HG03378 (cell line): ENCODE data around the gene HMX1.

ENCODE experiments used
- ATAC-seq: cut with Tn5 transposase; IDR thresholded peaks from one replicate; pipeline ENCODE4 v1.9.1; 2021; ENCODE audit warnings: mild to moderate bottlenecking, moderate library complexity; ENCODE audit not compliant: unreplicated experiment

Gene HMX1

GRCh38 chr4:8869002-8869897 lies 2.4 kb downstream of the HMX1 start:
- no peak for ATAC-seq

GRCh38 chr4:8868321-8869001 lies 3.2 kb downstream of the HMX1 start:
- ATAC-seq = no peak

- no peak for ATAC-seq
These were observed 3.9 kb downstream of the HMX1 start for GRCh38 chr4:8867624-8868320.

GRCh38 chr4:8866828-8867623 lies 4.6 kb downstream of the HMX1 start:
- no peak for ATAC-seq

- ATAC-seq = no peak
These were observed 5.2 kb downstream of the HMX1 start for GRCh38 chr4:8866421-8866820.

- ATAC-seq = no peak
These were observed 5.8 kb downstream of the HMX1 start for GRCh38 chr4:8865681-8866310.

- ATAC-seq = no peak
These were observed 6.5 kb downstream of the HMX1 start for GRCh38 chr4:8864912-8865680.

- ATAC-seq = no peak
These were observed 7.7 kb downstream of the HMX1 start for GRCh38 chr4:8863686-8864682.

GRCh38 chr4:8862800-8863685 lies 8.6 kb downstream of the HMX1 start:
- no peak for ATAC-seq

- ATAC-seq = no peak
These were observed 9.3 kb downstream of the HMX1 start for GRCh38 chr4:8862334-8862733.

GRCh38 chr4:8861576-8862295 lies 9.9 kb downstream of the HMX1 start:
- ATAC-seq = no peak

GRCh38 chr4:8860892-8861575 lies 10.6 kb downstream of the HMX1 start:
- no peak for ATAC-seq

GRCh38 chr4:8860096-8860891 lies 11.3 kb downstream of the HMX1 start:
- ATAC-seq = no peak

- no peak for ATAC-seq
These were observed 12.0 kb downstream of the HMX1 start for GRCh38 chr4:8859550-8860095.

GRCh38 chr4:8858701-8859210 lies 12.9 kb downstream of the HMX1 start:
- no peak for ATAC-seq
